Mononuclear cell (primary cell): ENCODE measurements around the gene PPP1CA. TPM values are rescaled to one million over a fixed set of nuclear protein-coding genes. Genes with fewer than 3 reads are reported as not detected.
A peak's percentile ranks its signal among the peaks of the same experiment; 100 is the strongest.

Experiments
- H3K27me3 ChIP-seq: 2 replicates; pipeline ENCODE4 v1.6.0; 2011; ENCODE audit warnings: low read length, control low read depth; ENCODE audit not compliant: insufficient read depth
- H3K4me1 ChIP-seq: 2 replicates; pipeline ENCODE4 v1.5.1; 2011; ENCODE audit warnings: mild to moderate bottlenecking, low read length, control low read depth; ENCODE audit not compliant: insufficient read depth
- H3K4me3 ChIP-seq: 2 replicates; pipeline ENCODE4 v1.5.1; 2011; ENCODE audit warnings: mild to moderate bottlenecking, low read length, moderate library complexity
- H3K9me3 ChIP-seq: 2 replicates; pipeline ENCODE4 v1.5.1; 2011; ENCODE audit warnings: low read depth, mild to moderate bottlenecking, control low read depth, low read length
- total RNA-seq: library from RNA; depleted of rRNA; stranded (reverse); fragments of >200 nt; gene quantifications from one replicate; pipeline ENCODE4 v1.2.3, GENCODE V29; 2012

PPP1CA gene
- total RNA-seq, 1 donor: 126 TPM

DNA sequence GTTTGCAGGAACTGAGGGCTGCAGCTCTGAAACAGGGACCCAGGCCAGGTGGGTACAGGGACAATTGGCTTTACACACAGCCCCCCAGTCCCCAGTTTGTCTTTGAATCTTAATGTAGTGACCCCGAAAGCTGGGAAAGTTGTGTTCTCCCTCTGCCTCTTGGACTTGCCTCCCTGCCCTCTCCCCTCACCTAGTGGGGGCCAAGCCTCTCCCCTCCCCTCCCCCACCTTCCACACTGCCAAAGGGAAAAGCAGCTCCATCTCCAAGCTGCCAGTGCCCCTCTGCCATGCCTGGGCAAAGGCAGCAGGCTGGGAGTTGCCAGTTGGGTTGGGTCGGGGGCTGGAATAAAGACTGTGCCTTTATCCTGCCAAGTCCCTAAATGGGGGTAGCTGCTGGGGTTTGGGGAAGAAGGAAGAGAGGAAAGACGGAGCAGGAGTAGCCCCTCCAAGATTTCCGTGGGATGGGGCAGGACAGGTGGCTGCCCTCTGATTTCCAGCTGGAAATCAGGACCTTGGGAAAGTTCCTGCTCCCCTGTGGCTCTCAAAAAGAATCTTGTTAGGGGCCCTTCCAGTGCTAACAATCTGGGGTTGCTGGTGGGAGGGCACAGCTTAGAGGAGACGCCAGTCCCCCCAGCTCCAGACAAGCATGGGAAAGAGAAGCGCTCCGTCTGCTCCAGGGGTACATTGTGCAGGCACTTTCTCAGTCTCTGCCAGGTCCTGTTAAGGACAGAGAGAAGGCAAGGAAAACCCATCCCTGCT is 25.4 kb downstream of the PPP1CA start:
- no peaks in the 10 kb centered on the region for H3K27me3 ChIP-seq
- H3K4me3 ChIP-seq: no peak overlapping the region
- peaks cover 50% of the 10 kb centered on the region for H3K4me1 ChIP-seq
- H3K9me3 ChIP-seq: no peaks in the 10 kb centered on the region

GRCh38 chr11:67375320-67376055 is 26.2 kb downstream of the PPP1CA start:
- Histone ChIP-seq H3K4me3 (no peak overlapping the region), H3K9me3 (no peaks in the 10 kb centered on the region), H3K27me3 (no peaks in the 10 kb centered on the region), H3K4me1 (peaks cover 50% of the 10 kb centered on the region)

- H3K4me1 ChIP-seq: peaks cover 50% of the 10 kb centered on the region
- H3K27me3 ChIP-seq: no peaks in the 10 kb centered on the region
- no peak overlapping the region for H3K4me3 ChIP-seq
- H3K9me3 ChIP-seq: no peaks in the 10 kb centered on the region
Measured at GRCh38 chr11:67374571-67375281, 26.9 kb downstream of the PPP1CA start.

DNA sequence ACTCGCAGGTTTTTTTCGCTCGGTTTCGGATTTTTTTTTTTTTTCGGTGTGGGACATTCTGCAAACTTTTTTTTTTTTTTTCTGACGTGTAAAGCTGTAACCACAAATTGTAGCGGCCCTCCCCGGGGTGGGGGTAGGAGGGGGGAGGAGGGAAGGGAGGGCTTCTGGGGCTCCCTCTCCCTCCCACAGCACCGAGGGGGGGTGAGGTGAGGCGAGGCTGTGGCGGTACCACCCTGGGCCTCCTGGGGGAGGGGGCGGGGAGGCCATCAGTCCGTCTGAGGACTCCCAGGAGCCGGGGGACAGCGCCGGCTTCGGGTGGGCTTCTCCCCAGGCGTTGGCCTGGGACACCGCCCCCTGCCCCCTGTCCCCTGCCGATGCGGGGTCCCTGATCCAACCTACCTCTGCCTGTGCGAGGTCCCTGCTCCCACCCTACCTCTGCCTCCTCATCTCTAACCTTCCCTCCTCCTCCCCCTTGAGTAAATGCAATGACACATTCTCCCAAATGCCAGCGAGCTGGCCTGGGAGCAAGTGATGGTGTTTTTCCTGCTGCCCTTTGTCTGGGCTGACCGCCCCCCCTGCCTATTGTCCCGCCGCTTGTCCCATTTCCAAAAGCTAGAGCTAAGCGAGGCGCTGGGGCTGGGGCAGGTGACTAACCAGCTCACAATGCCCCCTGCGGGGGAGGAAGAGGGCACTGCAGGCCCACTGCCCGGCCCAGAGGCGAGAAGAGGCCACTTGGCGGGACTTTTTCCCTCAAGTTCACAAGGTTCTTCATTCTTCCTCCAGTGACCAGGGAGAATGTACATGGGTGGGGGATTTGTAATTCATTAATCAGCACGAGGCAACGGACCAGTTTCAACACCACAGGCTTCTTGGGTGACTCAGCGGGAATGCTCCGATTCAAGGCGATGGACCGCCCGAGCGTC is 27.7 kb downstream of the PPP1CA start:
- peak overlapping the region; percentile 58 for H3K4me3 ChIP-seq
- peaks cover 50% of the 10 kb centered on the region for H3K4me1 ChIP-seq
- H3K27me3 ChIP-seq: no peaks in the 10 kb centered on the region
- no peaks in the 10 kb centered on the region for H3K9me3 ChIP-seq

DNA sequence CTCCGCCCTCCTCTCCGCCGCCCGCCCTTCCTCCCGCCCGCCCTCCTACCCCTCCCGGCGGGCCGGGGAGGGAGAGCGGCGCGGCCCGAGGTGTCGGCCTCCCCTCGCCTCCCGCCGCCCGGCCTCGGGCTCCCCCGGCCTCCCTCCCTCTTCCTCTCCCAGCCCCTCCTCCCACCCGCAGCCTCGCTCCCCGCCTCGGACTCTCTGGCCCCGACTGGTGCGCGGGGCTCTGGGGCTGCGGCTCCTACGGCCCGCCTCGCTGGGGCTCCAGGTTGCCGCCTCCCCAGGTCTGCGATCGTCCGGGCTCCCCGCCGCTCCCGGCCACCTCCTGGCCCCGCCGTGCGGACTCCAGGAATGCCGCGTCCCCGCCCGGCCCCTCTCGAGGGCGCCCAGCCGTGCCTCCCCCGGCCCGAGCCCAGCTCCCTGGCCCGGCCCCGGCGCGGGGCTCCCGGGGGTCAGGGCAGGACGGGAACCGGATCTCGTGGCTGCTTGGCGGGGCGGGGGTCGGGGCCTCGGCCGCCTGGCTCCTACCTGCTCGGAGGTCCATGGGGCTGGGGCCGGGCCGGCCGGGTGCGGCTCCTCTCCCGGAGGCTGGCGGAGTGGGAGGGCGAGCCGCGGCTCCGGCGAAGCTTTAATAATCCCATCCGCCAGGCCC is 28.5 kb downstream of the PPP1CA start, which contains the start of gene CLCF1:
Gene CLCF1, minus strand, starts transcription at position 606 of the 655 bp plus-strand sequence. Its CDS starts 59 bp downstream, at position 547.
- Histone ChIP-seq H3K4me1 (peaks cover 52% of the 10 kb centered on the region), H3K9me3 (no peaks in the 10 kb centered on the region), H3K27me3 (no peaks in the 10 kb centered on the region), H3K4me3 (peak within 1 kb of the TSS; percentile 58)

GRCh38 chr11:67372321-67372992 is 29.2 kb downstream of the PPP1CA start:
- Histone ChIP-seq H3K4me3 (peak overlapping the region; percentile 58), H3K9me3 (no peaks in the 10 kb centered on the region), H3K4me1 (peaks cover 59% of the 10 kb centered on the region), H3K27me3 (no peaks in the 10 kb centered on the region)

DNA sequence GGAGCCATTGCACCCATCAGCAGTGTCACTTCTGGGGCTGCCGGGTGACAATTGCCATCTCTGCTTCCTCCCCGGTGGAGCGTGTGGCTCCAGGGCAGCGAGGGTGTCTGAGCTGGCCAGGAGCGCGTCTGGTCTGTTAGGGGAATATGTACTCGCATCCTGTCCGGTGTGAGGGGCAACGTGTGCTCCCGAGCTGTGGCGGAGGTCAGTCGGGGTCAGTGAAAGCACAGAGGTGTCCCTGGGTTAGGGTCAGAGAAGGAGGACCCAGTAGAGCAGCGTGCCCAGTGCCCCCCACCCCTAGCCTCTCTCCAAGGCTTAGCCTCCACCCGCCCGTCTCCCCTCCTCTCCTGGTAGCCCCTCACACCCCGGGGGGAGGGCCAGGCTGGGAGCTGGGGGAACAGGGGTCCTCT is 29.7 kb downstream of the PPP1CA start:
- Histone ChIP-seq H3K4me3 (peak overlapping the region; percentile 27), H3K4me1 (peaks cover 64% of the 10 kb centered on the region), H3K27me3 (no peaks in the 10 kb centered on the region), H3K9me3 (no peaks in the 10 kb centered on the region)

- Histone ChIP-seq H3K9me3 (no peaks in the 10 kb centered on the region), H3K4me1 (peaks cover 70% of the 10 kb centered on the region), H3K4me3 (peak overlapping the region; percentile 27), H3K27me3 (no peaks in the 10 kb centered on the region)
Measured at GRCh38 chr11:67371189-67371910, 30.3 kb downstream of the PPP1CA start.

DNA sequence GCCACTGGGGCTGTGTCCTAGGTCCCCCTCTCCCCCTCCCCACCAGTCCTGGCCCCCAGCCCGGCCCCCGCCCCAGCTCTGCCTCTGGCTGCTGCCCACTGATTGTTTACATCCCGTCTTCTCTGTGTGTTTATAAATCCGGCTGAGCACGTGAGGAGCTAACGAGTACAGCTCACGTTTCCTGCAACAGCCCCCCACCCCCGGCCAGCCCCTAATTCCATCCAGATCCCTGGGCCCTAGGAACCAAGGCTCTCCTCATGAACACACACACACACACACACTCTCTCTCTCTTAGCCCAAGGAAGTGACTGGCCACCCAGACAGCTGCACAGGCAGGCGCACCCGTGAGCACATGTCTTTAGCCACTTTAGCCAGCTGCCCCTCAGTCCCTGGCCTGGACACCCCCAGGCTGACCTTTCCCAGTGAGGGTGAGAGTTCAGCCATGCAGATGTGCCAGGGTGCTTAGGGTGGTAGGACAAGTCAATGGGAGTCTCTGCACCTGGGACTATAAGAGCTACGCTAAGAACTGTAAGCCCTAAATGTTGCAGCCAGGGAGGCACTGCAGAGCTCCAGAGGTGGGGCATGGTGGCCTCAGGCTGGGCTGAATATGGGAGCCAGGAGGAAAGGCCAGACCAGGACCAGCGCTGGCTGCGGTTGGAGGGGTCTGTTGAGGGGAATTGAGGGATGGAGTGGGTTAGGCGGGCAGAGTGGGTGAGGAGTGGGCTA is 31.1 kb downstream of the PPP1CA start:
- H3K9me3 ChIP-seq: no peaks in the 10 kb centered on the region
- peaks cover 78% of the 10 kb centered on the region for H3K4me1 ChIP-seq
- no peak overlapping the region for H3K4me3 ChIP-seq
- no peaks in the 10 kb centered on the region for H3K27me3 ChIP-seq

DNA sequence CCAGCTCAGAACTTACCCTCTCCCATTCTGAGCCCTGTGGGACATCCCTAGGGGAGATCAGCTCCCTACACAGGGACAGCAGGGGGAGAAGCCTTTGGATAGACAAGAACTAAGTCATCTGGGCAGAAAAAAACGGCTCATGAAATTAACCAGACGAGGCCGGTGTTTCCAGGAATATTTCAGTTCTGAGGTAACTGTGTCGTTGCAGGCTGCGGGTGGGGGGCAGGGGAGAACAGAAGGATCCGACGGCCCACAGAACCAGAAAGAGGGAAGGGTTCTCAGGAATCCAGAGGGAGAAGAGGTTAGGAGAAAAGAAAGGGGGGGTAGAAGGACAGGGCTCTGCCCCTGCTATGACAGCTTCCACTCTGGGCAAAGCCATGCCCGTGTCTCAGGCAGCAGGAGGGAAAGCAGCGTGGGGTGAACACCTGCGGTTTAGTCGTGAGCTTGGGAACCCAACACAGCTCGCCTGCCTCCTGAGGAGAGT is 31.8 kb downstream of the PPP1CA start:
- Histone ChIP-seq H3K9me3 (no peaks in the 10 kb centered on the region), H3K4me1 (peaks cover 82% of the 10 kb centered on the region), H3K4me3 (no peak overlapping the region)

GRCh38 chr11:67369275-67369674 is 32.4 kb downstream of the PPP1CA start:
- peaks cover 82% of the 10 kb centered on the region for H3K4me1 ChIP-seq
- no peaks in the 10 kb centered on the region for H3K9me3 ChIP-seq
- no peak overlapping the region for H3K4me3 ChIP-seq
- no peaks in the 10 kb centered on the region for H3K27me3 ChIP-seq

More for the DNA sequence above, 31.8 kb downstream of the PPP1CA start:
- no peaks in the 10 kb centered on the region for H3K27me3 ChIP-seq

DNA sequence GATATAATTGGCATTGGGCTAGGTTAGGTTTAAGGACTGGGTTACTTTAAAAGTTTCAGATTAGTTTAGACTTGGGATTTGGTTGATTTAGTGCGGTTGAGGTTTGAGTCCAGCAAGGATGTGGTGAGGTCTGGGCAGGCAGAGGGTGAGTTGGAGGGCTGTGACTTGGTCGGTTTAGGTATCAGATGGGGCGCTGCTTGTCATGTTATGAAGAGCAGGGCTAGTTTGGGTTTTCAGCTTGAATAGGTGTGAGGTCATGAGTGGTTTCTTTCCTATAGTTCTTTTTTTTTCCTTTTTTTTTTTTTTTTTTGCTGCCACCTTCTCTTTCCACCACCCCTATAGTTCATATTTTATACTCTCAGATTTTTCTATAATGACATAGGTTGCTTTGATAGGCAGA is 33.0 kb downstream of the PPP1CA start:
- no peak overlapping the region for H3K4me3 ChIP-seq
- no peaks in the 10 kb centered on the region for H3K27me3 ChIP-seq

More for the DNA sequence above, 33.0 kb downstream of the PPP1CA start:
- Histone ChIP-seq H3K9me3 (no peaks in the 10 kb centered on the region), H3K4me1 (peaks cover 83% of the 10 kb centered on the region)
